CD4-positive, alpha-beta T cell treated with Interleukin-2 at 100 ng/mL for 4 hours (primary cell): ENCODE measurements around the gene FGD3.

Experiments
- DNase-seq: peaks from one replicate; pipeline ENCODE4 v3.0.0-alpha.2; 2020; ENCODE audit warnings: low spot score

FGD3 gene

GRCh38 chr9:92954049-92954861 is 6.9 kb downstream of the FGD3 start:
- DNase-seq: peak; percentile 92

GRCh38 chr9:92954886-92955285 is 7.6 kb downstream of the FGD3 start:
- no peak for DNase-seq

DNA sequence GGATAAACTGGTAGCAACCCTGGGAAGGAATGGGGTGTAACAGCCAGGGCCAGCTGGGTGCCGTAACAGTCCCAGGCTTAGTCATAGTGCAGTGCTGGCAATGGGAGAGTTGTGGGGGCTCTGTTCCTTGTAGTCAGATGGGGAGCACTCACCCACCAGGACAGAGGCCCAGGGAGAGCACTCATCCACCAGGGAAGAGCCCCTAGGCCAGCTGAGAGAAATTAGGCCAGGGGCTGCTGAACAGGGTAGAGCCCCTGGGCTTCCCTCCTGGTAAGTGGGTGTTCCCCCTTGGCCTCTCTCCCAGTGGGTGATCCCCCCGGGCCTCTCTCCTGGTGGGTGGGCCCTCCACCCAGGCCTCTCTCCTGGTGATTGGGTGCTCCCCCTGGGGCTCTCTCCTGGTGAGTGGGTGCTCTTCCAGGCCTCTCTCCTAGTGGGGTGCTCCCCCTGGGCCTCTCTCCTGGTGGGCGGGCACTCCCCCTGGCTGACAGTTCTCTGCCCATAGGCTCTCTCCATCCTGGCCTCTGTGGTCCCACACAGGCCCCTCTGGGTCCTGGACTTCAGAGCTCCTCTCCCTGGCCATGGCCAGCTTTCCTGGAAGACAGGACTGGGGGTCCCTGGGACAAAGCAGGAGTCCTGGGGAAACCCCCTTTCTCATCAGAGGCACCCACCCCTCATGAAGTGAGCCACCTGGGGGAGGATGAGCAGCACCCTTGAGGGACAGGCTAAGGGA is 13.4 kb downstream of the FGD3 start:
- no peak for DNase-seq

DNA sequence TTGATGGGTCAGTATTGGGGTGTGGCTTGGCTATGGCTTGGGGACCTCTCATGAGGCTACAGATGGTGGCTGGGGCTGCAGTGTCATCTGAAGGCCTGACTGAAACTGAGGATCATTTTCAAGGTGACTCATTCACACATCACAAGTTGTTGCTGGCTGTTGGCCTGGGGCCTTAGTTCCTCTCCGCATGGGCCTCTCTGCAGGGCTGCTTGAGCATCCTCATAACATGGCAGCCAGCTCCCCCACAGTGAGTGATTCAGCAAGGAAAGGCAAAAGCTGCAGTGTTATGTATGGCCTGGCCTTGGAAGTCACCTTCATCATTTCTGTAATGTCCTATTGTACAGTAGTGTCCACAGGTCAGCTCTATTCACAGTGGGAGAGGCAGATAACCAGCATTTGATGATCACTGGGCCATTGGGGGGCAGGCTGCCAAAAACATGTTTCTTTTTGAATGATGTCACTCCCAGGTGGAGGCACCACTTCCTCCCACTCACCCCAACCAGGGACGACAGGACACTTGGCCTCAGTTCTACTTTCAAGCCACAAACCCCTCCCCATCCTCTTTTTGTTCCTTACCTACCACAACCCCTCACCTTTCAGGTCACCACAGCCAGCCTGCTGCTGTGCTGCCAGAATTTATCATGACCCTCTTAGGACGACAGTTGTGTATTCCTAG is 14.4 kb downstream of the FGD3 start:
- peak; percentile 53 for DNase-seq

DNA sequence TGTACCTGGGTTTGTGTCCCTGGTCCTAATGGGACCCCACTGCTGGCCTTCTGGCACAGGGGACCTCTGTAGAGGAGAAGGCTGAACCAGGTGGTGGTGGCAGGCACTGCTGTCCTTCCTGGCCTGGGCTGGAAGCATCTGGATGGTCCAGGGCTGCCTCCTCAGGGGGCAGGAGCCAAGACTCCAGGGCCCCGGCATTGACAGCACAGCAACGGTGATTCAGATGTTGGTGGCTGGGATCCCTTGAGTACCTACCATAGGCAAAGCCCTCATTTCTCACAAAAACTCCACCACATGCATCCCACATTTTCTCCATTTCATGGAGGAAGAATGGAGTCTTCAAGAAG is 15.0 kb downstream of the FGD3 start:
- DNase-seq: no peak

GRCh38 chr9:92962846-92963245 is 15.5 kb downstream of the FGD3 start:
- DNase-seq: no peak

GRCh38 chr9:92963831-92964606 is 16.7 kb downstream of the FGD3 start:
- DNase-seq: peak; percentile 80

- DNase-seq: no peak
Measured at GRCh38 chr9:92964607-92965060, 17.3 kb downstream of the FGD3 start.

DNA sequence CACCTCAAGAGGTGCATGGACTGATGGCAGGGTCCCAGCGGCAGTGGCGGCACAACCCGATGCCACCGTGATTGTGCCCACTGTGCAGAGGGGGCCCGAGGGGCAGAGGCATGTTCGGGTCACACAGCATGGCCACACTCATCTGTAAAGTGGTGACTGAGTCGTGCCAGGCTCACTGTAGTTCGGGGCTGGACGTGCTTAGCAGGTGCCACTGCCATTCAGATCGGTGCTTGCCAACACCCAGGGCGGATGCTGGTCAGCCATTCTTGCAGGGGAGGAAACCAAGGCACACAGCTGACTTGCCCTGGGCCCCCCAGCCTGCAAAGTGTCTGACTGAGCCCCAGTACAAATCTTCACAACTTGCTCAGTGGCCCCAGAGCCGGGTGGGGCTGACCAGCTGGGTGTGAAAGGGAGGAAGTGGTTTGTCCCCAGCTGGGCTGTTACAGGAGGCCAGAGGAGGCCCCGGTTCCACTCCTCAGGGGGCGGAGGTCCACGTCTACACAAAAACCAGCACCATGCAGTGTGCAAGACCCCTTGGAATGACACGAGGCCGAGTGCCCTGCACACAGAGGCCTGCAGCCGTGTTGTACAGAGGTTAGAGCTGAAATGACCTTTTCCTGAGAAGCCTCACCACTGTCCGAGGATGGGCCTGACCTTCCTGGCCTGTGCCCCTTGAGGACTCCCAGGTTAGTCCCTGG is 17.9 kb downstream of the FGD3 start:
- peak; percentile 46 for DNase-seq

DNA sequence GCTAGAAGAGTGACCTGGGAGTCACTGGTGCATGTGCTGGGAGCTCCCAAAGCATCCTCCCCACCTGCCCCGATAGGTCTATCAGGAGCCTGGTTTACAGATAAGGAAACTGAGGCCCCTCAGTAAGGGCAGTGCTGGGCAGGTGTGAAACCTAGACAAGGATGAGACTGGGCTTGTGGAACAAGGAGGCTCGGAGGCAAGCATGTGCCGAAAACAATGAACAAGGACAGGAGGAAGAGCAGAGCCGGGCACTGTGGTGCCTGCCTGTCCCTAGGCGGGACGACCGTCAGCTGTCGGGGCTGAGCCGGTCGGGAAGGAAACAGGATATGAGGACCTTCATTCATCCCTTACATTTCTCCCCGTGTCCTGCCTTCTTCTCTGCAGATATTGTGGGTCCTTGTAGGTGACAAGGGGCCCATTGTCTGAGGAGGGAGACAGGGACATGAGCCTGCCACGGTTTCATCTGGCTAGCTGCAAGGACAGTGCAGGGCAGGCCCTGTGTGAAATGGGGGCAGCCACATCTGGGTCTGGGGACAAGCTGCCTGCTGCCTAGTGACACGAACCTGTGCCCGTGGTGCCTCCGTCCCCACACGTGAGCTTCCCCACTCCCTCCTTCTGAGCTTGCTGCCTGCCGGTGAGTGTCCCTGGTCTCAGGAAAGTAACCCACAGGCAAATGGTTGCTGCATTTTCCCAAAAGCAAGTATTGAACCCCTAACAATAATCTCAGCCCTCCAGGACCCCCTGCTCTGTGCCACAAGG is 18.6 kb downstream of the FGD3 start:
- no peak for DNase-seq

DNA sequence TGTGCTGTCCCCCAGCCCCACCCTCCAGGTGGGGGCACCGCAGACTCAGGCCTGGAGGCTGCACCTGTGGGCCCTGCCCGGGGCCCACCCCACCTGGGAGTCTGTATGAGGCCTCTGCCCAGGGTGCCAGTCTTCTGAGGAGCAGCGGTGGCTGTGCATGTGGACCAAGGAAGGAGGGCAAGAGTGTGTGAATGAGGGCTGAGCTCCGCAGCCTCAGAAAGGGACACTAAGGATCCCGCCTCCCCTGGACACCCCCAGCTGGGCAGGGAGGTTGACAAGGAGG is 19.1 kb downstream of the FGD3 start:
- no peak for DNase-seq

- DNase-seq: peak; percentile 33
Measured at GRCh38 chr9:92968081-92968480, 20.8 kb downstream of the FGD3 start.

GRCh38 chr9:92969516-92970466 is 22.5 kb downstream of the FGD3 start:
- DNase-seq: no peak

DNA sequence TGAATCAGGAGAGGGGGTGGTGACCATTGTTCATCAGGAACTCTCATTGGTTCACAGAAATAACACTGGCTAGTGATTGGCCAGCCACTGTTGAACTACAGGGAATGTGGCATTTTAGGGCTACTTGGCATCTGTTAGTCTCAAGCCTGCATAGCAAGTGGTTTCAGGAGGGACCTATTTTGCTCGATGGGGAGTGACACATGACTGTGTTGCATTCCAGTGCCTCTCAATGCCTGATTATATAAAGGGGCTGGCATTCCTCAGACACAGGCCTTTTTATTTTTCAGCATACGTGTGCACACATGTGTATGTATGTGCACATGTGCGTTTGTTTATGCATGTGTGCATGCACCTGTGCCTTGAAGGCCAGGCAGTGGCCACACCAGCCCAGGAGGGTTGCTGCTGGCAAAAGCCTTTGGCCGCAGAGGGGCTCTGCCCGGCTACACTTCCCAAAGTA is 23.2 kb downstream of the FGD3 start:
- DNase-seq: peak; percentile 41

DNA sequence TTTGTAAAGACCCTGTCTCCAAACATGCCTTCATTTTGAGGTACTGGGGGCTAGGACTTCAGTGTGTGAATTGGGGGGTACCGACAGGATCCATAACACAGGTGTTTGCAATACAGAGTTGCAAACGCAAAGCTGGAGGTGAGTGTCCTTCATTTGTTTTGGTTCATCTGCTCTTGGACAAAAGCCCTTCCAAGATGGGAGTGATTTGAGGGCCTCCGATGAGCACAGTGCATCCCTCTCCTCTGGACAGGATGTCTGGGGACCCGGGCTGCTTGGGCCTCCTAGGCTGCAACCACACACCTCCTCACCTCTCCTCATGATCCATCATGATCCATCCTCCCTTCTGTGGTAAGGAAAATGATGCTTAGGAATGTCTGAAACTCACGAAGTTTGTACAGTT is 23.8 kb downstream of the FGD3 start:
- no peak for DNase-seq

DNA sequence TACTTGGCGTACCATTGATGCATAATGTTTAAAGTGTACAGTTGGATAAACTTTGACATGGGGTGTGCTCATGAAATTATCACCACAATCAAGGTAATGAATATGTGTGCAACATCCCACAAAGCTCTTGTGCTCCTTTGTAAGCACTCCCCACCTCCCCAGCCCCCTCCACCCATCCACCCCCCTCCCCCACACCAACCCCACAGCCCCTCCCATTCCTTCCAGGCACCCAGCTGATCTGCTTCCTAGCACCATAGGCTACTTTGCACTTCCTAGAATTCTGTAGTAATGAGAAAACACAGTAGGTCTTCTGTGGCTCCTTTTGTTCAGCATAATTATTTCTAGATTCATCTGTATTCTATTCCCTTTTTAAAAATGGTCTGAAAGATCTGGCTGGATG is 24.5 kb downstream of the FGD3 start:
- DNase-seq: no peak

GRCh38 chr9:92973700-92974099 is 26.4 kb downstream of the FGD3 start:
- no peak for DNase-seq

DNA sequence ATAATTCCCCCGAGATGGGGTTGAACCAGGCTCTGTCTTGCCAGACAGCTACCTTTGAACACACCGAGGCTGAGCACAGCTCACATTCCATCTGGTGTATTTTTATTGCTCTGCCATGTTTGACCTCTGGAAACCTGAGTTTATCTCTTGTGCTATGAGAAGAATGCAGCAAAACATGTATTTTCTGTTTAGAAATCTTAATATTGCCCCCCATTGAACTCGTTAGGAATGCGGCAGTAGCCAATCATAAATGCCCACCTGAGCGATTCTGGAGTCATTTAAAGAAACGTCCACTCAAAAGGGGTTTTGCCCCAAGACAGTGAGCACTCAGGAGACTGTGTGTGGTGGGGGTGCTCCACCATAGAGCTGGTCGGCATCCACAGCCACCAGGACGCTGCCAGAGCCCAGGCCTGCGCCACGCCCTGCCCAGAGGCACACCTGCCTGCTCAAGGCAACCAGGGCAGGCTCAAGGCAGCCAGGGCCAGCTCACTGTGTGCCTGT is 26.9 kb downstream of the FGD3 start:
- no peak for DNase-seq
